GM12865 (cell line): ENCODE results near the gene DCAF16.

Experiments
- DNase-seq: peaks from one replicate; pipeline ENCODE4 v3.0.0; 2010; ENCODE audit warnings: low read depth
- H3K4me3 ChIP-seq: 2 replicates; pipeline ENCODE4 v1.5.1; 2011; ENCODE audit warnings: mild to moderate bottlenecking, low read depth, low read length, control low read depth
- CTCF ChIP-seq: IDR thresholded peaks from 2 replicates; pipeline ENCODE4 v1.5.1; 2011; ENCODE audit warnings: low read length, control low read depth, low read depth, inconsistent platforms; ENCODE audit not compliant: insufficient read depth; ENCODE audit errors: missing control alignments

DCAF16 gene

GRCh38 chr4:17762726-17763125 is 47.8 kb downstream of the DCAF16 start:
- no peak overlapping the region for H3K4me3 ChIP-seq
- TF ChIP-seq CTCF, result peak; percentile 29
- peak; percentile 43 for DNase-seq

- DNase-seq, result no peak
- TF ChIP-seq CTCF, result no peak
Observed at GRCh38 chr4:17761062-17761461, 49.5 kb downstream of the DCAF16 start.

DNA sequence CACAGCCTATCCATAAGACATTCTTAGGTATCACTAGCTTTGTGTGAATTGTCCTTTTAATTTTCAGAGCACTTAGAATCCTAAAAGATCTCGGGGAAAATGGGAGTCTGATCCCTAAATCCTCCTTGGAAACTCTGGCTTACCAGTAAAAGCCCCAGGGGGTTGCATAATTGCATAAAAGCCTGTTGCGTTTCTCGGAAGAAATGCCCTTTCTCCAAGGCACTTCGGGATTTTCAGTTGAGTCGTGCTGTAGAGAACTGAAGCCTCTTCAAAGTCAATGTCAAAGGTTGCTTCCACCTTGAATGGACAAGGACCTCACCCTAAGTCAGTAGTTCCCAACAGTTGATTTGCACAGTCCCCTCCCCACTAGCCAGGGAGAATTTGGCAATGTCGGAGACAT is 49.9 kb downstream of the DCAF16 start:
- H3K4me3 ChIP-seq, result no peak overlapping the region
- DNase-seq, result no peak

More at GRCh38 chr4:17761062-17761461, 49.5 kb downstream of the DCAF16 start:
- no peak overlapping the region for H3K4me3 ChIP-seq

GRCh38 chr4:17758485-17758884 is 52.1 kb downstream of the DCAF16 start:
- no peak for TF ChIP-seq CTCF
- DNase-seq, result no peak
- no peak overlapping the region for H3K4me3 ChIP-seq

More for the DNA sequence above, 49.9 kb downstream of the DCAF16 start:
- no peak for TF ChIP-seq CTCF

- H3K4me3 ChIP-seq, result no peak overlapping the region
- DNase-seq, result no peak
- no peak for TF ChIP-seq CTCF
Observed at GRCh38 chr4:17757621-17758020, 52.9 kb downstream of the DCAF16 start.

GRCh38 chr4:17753646-17754045 is 56.9 kb downstream of the DCAF16 start:
- TF ChIP-seq CTCF, result no peak
- DNase-seq, result no peak
- no peak overlapping the region for H3K4me3 ChIP-seq
